T1000 (cell line): Measurements from ENCODE around the gene KIF27.
"Not testable (repeated sequence)": the region's sequence is repeated elsewhere in the genome, so short reads cannot be mapped to it uniquely, and the experiment has no call there.

Source experiments
- DNase-seq: peaks from one replicate; lab custom pipeline; 2025; ENCODE audit warnings: mixed read lengths; lab: John Stamatoyannopoulos, UW

Gene KIF27

GRCh38 chr9:83804454-83804853 is 116.8 kb downstream of the KIF27 start:
- DNase-seq, result not testable (repeated sequence)

GRCh38 chr9:83803941-83804340 is 117.3 kb downstream of the KIF27 start:
- not testable (repeated sequence) for DNase-seq

GRCh38 chr9:83800236-83801033 is 120.8 kb downstream of the KIF27 start:
- DNase-seq, result no peak

GRCh38 chr9:83794051-83794450 is 127.2 kb downstream of the KIF27 start:
- no peak for DNase-seq

- DNase-seq, result no peak
These were observed 128.5 kb downstream of the KIF27 start for GRCh38 chr9:83792746-83793145.
